Uterus (tissue), 4 donors: ENCODE data around the gene HOXA9. TPM values are rescaled to one million over a fixed set of nuclear protein-coding genes. Genes with fewer than 3 reads are reported as not detected.
A peak's percentile ranks its signal among the peaks of the same experiment; 100 is the strongest.

Experiments
- DNase-seq, 2 donors: peaks; one replicate each; pipeline ENCODE4 v3.0.0-alpha.2; 2019 to 2020
- H3K27ac ChIP-seq, 2 donors: fragments of 200-600 bp; sonication (generic); 1 replicate in 1 of 2; 2 replicates in 1 of 2; pipeline ENCODE4 v1.5.1; 2016 to 2018
- H3K27me3 ChIP-seq, 2 donors: fragments of 200-600 bp; sonication (generic); one replicate each; pipeline ENCODE4 v1.5.1; 2018 to 2019; ENCODE audit warnings: control low read depth in 1 of 2
- H3K36me3 ChIP-seq, 2 donors: fragments of 200-600 bp; sonication (generic); one replicate each; pipeline ENCODE4 v1.5.1; 2019; ENCODE audit warnings: control low read depth in 1 of 2
- H3K4me1 ChIP-seq, 2 donors: fragments of 200-600 bp; sonication (generic); one replicate each; pipeline ENCODE4 v1.5.1; 2018 to 2019; ENCODE audit warnings: control low read depth in 1 of 2
- H3K4me3 ChIP-seq, 2 donors: fragments of 200-600 bp; sonication (generic); 1 replicate in 1 of 2; 2 replicates in 1 of 2; pipeline ENCODE4 v1.5.1; 2018 to 2019; ENCODE audit warnings: mild to moderate bottlenecking in 1 of 2
- H3K9me3 ChIP-seq, 2 donors: fragments of 200-600 bp; sonication (generic); one replicate each; pipeline ENCODE4 v1.5.1; 2019; ENCODE audit warnings: control low read depth in 1 of 2
- POLR2A ChIP-seq, 2 donors: fragments of 450-650 bp; IDR thresholded peaks; one replicate each; pipeline ENCODE4 v1.6.1; 2016; ENCODE audit warnings: antibody characterized with exemption in 2 of 2, mild to moderate bottlenecking in 1 of 2, moderate library complexity in 1 of 2
- intact Hi-C: fragments of 100-400 bp; cut with DNase I; formaldehyde crosslinking; loops from one replicate; pipeline ENCODE4 v1.15.1; 2023; ENCODE audit warnings: low total_unique reads
- total RNA-seq, 4 donors: library from RNA; depleted of rRNA in 3 of 4; stranded (reverse); fragments of >200 nt in 3 of 4; gene quantifications; one replicate each; pipeline versions ENCODE4 v1.1.0 to v1.2.4, GENCODE V29; 2014 to 2023
- TF ChIP-seq, protein P1 (sequence below), 4 experiments: fragments of 200-600 bp in 2 of 4; fragments of 450-650 bp in 2 of 4; sonication (generic) in 2 of 4; IDR thresholded peaks; one replicate each; pipeline ENCODE4 v1.5.1; 2016 to 2019; ENCODE audit warnings: antibody characterized with exemption in 4 of 4, mild to moderate bottlenecking in 2 of 4, moderate library complexity in 1 of 4
- donor health status: DM: yes; HTN: yes; CAD: no.

The HOXA9 gene
- total RNA-seq, 4 donors from 2014 or later, result 2.3 to 26.4 (median 22.4) TPM

DNA sequence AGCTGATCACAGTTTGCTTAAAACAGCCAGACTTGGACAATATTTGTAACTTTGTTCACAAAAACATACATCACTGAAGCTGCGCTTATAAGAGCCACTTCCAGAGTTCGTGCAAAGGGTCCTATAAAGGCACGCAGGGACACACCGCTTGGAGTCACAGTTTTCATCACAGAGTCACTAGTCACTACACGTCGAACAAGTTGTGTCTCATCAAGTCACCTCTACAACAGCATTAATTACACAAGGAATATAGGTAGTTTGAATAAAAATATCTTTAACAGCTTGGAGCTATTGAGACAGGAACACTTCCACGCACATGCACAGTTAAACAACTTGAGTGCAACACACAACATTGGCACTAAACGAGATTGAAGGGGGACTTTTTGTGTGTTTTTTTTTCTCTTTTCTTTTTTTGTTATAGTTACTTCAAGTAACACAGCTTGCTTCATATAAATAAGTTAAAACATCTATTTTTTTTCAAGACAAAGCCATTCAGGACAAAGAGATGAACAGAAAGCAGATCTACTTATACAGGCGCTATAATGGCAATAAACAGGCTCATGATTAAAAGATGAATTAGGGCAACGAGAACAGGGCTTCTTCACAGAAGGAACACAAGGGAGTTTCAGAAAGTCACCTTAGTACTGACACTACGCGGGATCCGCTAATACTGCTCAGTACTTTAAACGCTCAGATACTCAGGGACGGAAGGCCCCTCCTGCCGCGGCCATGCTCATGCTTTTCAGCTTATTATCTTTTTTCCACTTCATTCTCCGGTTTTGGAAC is 24.0 kb downstream of the HOXA9 start:
- no peak for DNase-seq
- Histone ChIP-seq H3K27ac (peak overlapping the region in 1 of 2 donors; percentile 69), H3K4me3 (no peak overlapping the region), H3K9me3 (no peaks in the 10 kb centered on the region), H3K4me1 (no peaks in the 10 kb centered on the region), H3K27me3 (no peaks in the 10 kb centered on the region), H3K36me3 (no peaks in the 10 kb centered on the region)
- TF ChIP-seq, protein P1, sequence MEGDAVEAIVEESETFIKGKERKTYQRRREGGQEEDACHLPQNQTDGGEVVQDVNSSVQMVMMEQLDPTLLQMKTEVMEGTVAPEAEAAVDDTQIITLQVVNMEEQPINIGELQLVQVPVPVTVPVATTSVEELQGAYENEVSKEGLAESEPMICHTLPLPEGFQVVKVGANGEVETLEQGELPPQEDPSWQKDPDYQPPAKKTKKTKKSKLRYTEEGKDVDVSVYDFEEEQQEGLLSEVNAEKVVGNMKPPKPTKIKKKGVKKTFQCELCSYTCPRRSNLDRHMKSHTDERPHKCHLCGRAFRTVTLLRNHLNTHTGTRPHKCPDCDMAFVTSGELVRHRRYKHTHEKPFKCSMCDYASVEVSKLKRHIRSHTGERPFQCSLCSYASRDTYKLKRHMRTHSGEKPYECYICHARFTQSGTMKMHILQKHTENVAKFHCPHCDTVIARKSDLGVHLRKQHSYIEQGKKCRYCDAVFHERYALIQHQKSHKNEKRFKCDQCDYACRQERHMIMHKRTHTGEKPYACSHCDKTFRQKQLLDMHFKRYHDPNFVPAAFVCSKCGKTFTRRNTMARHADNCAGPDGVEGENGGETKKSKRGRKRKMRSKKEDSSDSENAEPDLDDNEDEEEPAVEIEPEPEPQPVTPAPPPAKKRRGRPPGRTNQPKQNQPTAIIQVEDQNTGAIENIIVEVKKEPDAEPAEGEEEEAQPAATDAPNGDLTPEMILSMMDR (IDR thresholded peaks at IDR 0.05), result no peak
- TF ChIP-seq POLR2A (IDR thresholded peaks at IDR 0.05), result no peak
- intact Hi-C loops, result loop anchor here (10.0 kb wide), 1 partner anchor 47 kb away; the partner anchor contains the start of gene HOXA1

DNA sequence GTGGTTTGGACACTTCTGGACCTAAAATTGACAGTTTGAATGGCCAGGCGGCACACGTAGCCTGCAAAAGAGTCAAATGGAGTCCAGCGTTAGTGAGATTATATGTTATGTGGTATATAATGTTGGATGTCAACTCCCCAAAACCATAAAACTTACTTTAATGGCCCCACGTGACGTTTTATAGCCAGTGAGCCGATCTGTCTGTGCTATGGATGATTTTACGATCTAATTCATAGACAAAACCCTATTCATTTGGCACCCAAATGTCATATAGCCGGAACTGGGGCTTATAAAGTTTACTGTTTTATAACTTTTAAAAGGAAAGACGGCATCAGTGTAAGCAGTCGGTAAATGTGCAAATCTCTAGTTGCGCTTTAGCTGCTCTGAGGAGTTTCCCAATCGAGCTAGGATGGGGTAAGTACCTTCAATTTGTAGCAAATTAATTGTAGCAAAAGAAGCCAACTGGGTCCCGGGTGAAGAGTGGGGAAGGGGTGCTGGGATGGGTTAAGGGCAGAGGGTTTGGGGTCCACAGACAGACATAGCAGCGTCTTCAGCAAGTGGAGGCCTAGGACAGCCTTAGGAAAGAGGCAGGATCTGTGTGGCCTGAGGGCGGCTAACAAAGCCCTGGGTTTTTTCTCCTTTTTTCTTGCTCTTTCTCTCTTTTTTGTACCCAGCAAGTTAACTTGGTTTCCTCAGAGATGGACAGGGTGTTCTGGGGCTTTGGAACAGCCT is 25.0 kb downstream of the HOXA9 start:
- TF ChIP-seq, protein P1 (IDR thresholded peaks at IDR 0.05), result no peak
- no peak for TF ChIP-seq POLR2A (IDR thresholded peaks at IDR 0.05)
- H3K4me3 ChIP-seq, result no peak overlapping the region
- no peaks in the 10 kb centered on the region for H3K36me3 ChIP-seq
- intact Hi-C loops, result loop anchor here (10.0 kb wide), 1 partner anchor 45 kb away; the partner anchor contains the start of gene HOXA1
- H3K27me3 ChIP-seq, result no peaks in the 10 kb centered on the region
- no peaks in the 10 kb centered on the region for H3K9me3 ChIP-seq
- H3K27ac ChIP-seq, result peak overlapping the region in 1 of 2 donors; percentile 64
- no peak for DNase-seq
- H3K4me1 ChIP-seq, result no peaks in the 10 kb centered on the region

DNA sequence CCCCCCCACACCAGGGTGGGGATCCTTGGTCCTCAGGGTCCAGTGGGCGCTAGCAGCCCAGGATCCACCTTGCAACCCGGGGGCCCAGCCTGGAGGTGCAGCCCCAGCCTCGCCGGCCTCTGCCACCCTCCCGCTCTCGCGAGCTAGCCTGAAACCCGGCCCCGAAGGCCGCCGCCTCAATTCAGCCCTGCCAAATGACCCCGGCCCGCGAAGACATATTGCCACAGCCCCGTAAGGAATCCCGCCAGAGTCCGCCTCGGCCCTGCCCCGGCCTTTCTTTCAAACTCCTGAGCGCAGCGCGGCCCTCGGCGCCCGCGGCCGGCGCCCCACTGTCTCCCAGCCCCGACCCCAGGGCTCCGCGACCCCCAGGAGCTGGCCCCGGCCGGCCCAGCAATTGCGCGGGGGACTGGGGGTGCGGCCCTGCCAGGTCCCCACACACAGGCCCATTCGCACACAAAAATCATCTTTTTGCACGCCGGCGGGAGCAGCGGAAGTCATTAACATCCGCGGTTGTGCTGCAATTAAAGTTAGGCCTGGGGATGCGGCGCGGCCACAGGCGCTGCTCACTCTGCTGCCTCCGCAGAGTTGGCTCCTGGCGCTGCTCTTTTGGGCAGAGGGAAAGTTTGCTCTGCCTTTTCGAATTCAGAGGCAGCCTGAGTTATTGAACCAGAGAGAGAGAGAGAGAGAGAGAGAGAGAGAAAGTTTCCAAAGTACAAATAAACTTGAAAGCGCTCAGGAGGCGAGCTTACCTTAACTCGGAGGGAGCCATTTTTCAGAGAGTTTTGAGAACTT is 25.8 kb downstream of the HOXA9 start:
- DNase-seq, result no peak
- intact Hi-C loops, result loop anchor here (10.0 kb wide), 1 partner anchor 45 kb away; the partner anchor contains the start of gene HOXA1
- TF ChIP-seq POLR2A (IDR thresholded peaks at IDR 0.05), result no peak
- TF ChIP-seq, protein P1 (IDR thresholded peaks at IDR 0.05), result no peak
- no peaks in the 10 kb centered on the region for H3K36me3 ChIP-seq
- H3K27me3 ChIP-seq, result no peaks in the 10 kb centered on the region
- no peaks in the 10 kb centered on the region for H3K4me1 ChIP-seq
- no peak overlapping the region for H3K4me3 ChIP-seq
- peak overlapping the region in 1 of 2 donors; percentile 64 for H3K27ac ChIP-seq
- H3K9me3 ChIP-seq, result no peaks in the 10 kb centered on the region

DNA sequence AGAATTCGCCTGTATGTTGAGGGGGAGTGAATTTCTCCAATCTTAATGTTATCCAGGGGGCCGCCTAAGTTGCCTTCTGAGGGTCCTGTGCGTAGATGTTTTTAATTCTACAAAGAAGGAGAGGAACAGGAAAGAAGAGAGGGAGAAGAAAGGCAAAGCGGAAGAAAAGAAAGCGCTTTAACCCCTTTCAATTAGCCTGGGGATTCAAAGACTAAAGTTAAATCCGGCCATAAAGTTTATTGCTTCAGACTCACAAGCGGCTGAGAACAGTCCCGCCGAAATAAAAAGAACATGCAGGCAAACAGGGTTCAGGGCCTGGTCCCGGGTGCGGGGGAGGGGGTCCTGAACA is 26.4 kb downstream of the HOXA9 start:
- TF ChIP-seq, protein P1 (IDR thresholded peaks at IDR 0.05), result no peak
- Histone ChIP-seq H3K4me3 (no peak overlapping the region), H3K27me3 (no peaks in the 10 kb centered on the region), H3K27ac (peak overlapping the region in 1 of 2 donors; percentile 64), H3K4me1 (peaks cover 0 to 3% of the 10 kb centered on the region in 2 donors), H3K9me3 (no peaks in the 10 kb centered on the region), H3K36me3 (no peaks in the 10 kb centered on the region)
- no peak for DNase-seq
- intact Hi-C loops, result no loop called here
